SW 1271 (cell line): ENCODE measurements around the gene ADARB2.

Source experiments
- DNase-seq, 2 experiments: peaks; one replicate each; lab custom pipeline; 2025; lab: John Stamatoyannopoulos, UW

ADARB2 gene

DNA sequence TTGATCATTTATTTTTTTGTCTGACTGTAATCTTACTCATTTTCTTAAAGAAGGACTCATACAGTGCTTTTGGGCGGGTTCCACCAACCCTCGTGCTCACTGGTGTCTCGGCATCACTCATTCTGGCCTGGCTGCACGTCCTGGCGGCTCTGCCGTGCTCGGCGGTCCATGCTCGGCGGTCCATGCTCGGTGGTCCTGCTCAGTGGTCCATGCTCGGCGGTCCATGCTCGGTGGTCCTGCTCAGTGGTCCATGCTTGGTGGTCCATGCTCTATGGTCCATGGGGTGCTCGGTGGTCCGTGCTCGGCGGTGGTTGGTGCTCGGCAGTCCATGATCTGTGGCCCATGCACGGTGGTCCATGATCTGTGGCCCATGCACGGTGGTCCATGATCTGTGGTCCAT is 608.7 kb downstream of the ADARB2 start:
- DNase-seq = no peak

DNA sequence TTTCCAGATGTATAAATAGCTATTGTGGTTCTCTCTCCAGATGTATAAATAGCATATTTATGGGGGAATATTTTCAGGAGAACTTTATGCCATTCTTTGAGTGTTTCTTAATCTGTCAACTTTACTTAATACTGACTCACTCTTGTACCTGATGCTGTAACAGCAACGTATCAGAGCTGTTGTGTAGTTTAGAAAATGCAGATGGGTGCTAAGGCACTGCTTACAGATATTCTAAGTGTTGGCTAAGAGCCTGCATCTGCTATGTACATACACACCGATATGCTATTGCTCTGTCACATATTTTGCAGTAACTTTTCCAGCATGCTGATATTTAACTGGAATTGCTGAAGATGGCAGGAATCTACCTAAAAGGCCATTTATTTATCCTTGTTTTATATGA is 609.2 kb downstream of the ADARB2 start:
- no peak for DNase-seq

DNA sequence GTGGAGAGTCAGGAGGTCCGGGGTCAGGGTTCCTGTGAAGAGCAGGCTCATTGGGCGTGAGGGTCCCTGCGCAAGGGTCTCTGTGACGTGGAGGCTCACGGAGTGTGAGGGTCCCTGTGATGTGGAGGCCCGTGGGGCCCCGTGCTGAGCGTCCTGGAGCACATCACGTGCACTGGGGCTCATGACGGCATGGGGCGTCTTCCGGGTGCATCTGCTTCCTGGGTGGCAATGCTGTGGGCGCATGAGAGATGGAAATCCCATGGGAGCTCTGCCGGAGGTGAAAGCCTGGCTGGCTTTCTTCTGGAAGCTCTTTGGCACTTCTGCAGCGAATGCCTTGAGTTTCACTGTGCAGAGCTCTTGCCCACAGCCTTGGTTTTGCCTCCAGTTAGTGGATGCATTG is 609.7 kb downstream of the ADARB2 start:
- DNase-seq = no peak
